CD14-positive monocyte (primary cell): ENCODE results near the gene EDC4. TPM values are rescaled to one million over a fixed set of nuclear protein-coding genes. Genes with fewer than 3 reads are reported as not detected.
"Not testable (repeated sequence)": the region's sequence is repeated elsewhere in the genome, so short reads cannot be mapped to it uniquely, and the experiment has no call there.

ENCODE experiments used
- DNase-seq, 3 donors: peaks; one replicate each; pipeline ENCODE4 v3.0.0-alpha.2; 2011 to 2022
- H2AFZ ChIP-seq: 2 replicates; pipeline ENCODE4 v1.6.0; 2012; ENCODE audit warnings: mild to moderate bottlenecking, low read depth, low read length, inconsistent platforms; ENCODE audit not compliant: insufficient read depth, poor library complexity, severe bottlenecking
- H3K27ac ChIP-seq, 2 donors: 1 replicate in 1 of 2; 2 replicates in 1 of 2; pipeline ENCODE4 v1.5.1; 2012 to 2013; ENCODE audit warnings: low read length in 2 of 2, control low read depth in 1 of 2, inconsistent platforms in 1 of 2, low read depth in 1 of 2, mild to moderate bottlenecking in 1 of 2
- H3K27me3 ChIP-seq, 2 donors: one replicate each; pipeline versions ENCODE4 v1.6.0 to v1.6.1; 2011 to 2013; ENCODE audit warnings: low read length in 2 of 2; ENCODE audit not compliant: control insufficient read depth in 2 of 2, insufficient read depth in 2 of 2
- H3K36me3 ChIP-seq, 2 donors: replicated peaks in 1 of 2; 1 replicate in 1 of 2; 2 replicates in 1 of 2; pipeline versions ENCODE4 v1.5.1 to v1.6.1; 2012 to 2013; ENCODE audit warnings: low read length in 2 of 2, control low read depth in 1 of 2, inconsistent platforms in 1 of 2, mild to moderate bottlenecking in 1 of 2; ENCODE audit not compliant: insufficient read depth in 2 of 2, control insufficient read depth in 1 of 2
- H3K4me1 ChIP-seq, 2 donors: 1 replicate in 1 of 2; 2 replicates in 1 of 2; pipeline versions ENCODE4 v1.5.1 to v1.6.1; 2012 to 2013; ENCODE audit warnings: low read length in 2 of 2, control low read depth in 1 of 2, inconsistent platforms in 1 of 2, mild to moderate bottlenecking in 1 of 2, moderate library complexity in 1 of 2; ENCODE audit not compliant: insufficient read depth in 2 of 2, control insufficient read depth in 1 of 2
- H3K4me2 ChIP-seq: replicated peaks from 2 replicates; pipeline ENCODE3; 2012; ENCODE audit warnings: low read length, moderate library complexity, mild to moderate bottlenecking; ENCODE audit not compliant: poor library complexity, severe bottlenecking; ENCODE audit errors: extremely low read depth
- H3K4me3 ChIP-seq, 3 experiments: fragments of 200-600 bp in 1 of 3; sonication (generic) in 1 of 3; replicated peaks in 1 of 3; 1 replicate in 2 of 3; 2 replicates in 1 of 3; pipeline ENCODE4 v1.5.1; 2011 to 2013; ENCODE audit warnings: low read length in 3 of 3, mild to moderate bottlenecking in 3 of 3, control low read depth in 2 of 3, low read depth in 2 of 3, inconsistent platforms in 1 of 3, moderate library complexity in 1 of 3
- H3K79me2 ChIP-seq: 2 replicates; pipeline ENCODE4 v1.6.0; 2012; ENCODE audit warnings: mild to moderate bottlenecking, control low read depth, inconsistent platforms, low read length, moderate library complexity; ENCODE audit not compliant: insufficient read depth
- H3K9ac ChIP-seq: 2 replicates; pipeline ENCODE4 v1.6.0; 2017; ENCODE audit warnings: low read length, mild to moderate bottlenecking; ENCODE audit not compliant: insufficient read depth, poor library complexity, severe bottlenecking
- H3K9me3 ChIP-seq, 2 donors: replicated peaks in 1 of 2; 1 replicate in 1 of 2; 2 replicates in 1 of 2; pipeline versions ENCODE4 v1.5.1 to v1.6.1; 2012 to 2013; ENCODE audit warnings: low read length in 2 of 2, control low read depth in 1 of 2; ENCODE audit not compliant: control insufficient read depth in 1 of 2, insufficient read depth in 1 of 2
- H4K20me1 ChIP-seq: 2 replicates; pipeline ENCODE4 v1.6.0; 2012; ENCODE audit warnings: mild to moderate bottlenecking, low read length, control low read depth, moderate library complexity; ENCODE audit not compliant: insufficient read depth
- H3K27ac Mint-ChIP-seq, 7 donors: one replicate each; pipeline ENCODE4 v1.8.0; 2020; ENCODE audit warnings: mild to moderate bottlenecking in 7 of 7, mixed read lengths in 7 of 7, moderate library complexity in 6 of 7, inconsistent platforms in 2 of 7
- H3K27me3 Mint-ChIP-seq, 3 donors: one replicate each; pipeline ENCODE4 v1.8.0; 2021 to 2022; ENCODE audit warnings: low read depth in 3 of 3, mild to moderate bottlenecking in 3 of 3, mixed read lengths in 3 of 3, moderate library complexity in 3 of 3, inconsistent platforms in 1 of 3
- H3K36me3 Mint-ChIP-seq, 2 donors: one replicate each; pipeline ENCODE4 v1.8.0; 2020; ENCODE audit warnings: mixed read lengths in 2 of 2, inconsistent platforms in 1 of 2, mild to moderate bottlenecking in 1 of 2
- H3K4me1 Mint-ChIP-seq: one replicate; pipeline ENCODE4 v1.8.0; 2020; ENCODE audit warnings: mild to moderate bottlenecking, mixed read lengths
- H3K4me3 Mint-ChIP-seq, 2 donors: one replicate each; pipeline ENCODE4 v1.8.0; 2020; ENCODE audit warnings: mild to moderate bottlenecking in 2 of 2, mixed read lengths in 2 of 2, moderate library complexity in 1 of 2
- H3K9me3 Mint-ChIP-seq, 7 donors: one replicate each; pipeline ENCODE4 v1.8.0; 2020 to 2022; ENCODE audit warnings: mixed read lengths in 7 of 7, mild to moderate bottlenecking in 6 of 7, moderate library complexity in 6 of 7, inconsistent platforms in 2 of 7
- CTCF ChIP-seq: fragments of 200-600 bp; IDR thresholded peaks from one replicate; pipeline ENCODE4 v1.8.0; 2022; ENCODE audit warnings: antibody characterized with exemption, mild to moderate bottlenecking
- WGBS: methylation state at CpG from one replicate; pipeline ENCODE4 v1.1.5; 2013; ENCODE audit warnings: missing lambda C conversion rate; ENCODE audit not compliant: insufficient coverage; 5-methylcytosine and 5-hydroxymethylcytosine counted together
- intact Hi-C, 2 donors: fragments of 100-400 bp; cut with micrococcal nuclease; formaldehyde crosslinking; loops; one replicate each; pipeline versions ENCODE4 v1.15.0 to v1.15.1; 2023
- polyA plus RNA-seq, 3 donors: library from polyadenylated mRNA; depleted of rRNA in 1 of 3; unstranded in 2 of 3; stranded (reverse) in 1 of 3; fragments of 300-500 nt in 2 of 3; fragments of >200 nt in 1 of 3; fragmentation: Illumina TruSeq in 2 of 3; gene quantifications; 1 replicate in 2 of 3; 2 replicates in 1 of 3; pipeline ENCODE4 v1.2.3, GENCODE V29; 2012 to 2021

EDC4 gene
- polyA plus RNA-seq, 3 donors, result 13.7 to 84.9 (median 18.2) TPM

DNA sequence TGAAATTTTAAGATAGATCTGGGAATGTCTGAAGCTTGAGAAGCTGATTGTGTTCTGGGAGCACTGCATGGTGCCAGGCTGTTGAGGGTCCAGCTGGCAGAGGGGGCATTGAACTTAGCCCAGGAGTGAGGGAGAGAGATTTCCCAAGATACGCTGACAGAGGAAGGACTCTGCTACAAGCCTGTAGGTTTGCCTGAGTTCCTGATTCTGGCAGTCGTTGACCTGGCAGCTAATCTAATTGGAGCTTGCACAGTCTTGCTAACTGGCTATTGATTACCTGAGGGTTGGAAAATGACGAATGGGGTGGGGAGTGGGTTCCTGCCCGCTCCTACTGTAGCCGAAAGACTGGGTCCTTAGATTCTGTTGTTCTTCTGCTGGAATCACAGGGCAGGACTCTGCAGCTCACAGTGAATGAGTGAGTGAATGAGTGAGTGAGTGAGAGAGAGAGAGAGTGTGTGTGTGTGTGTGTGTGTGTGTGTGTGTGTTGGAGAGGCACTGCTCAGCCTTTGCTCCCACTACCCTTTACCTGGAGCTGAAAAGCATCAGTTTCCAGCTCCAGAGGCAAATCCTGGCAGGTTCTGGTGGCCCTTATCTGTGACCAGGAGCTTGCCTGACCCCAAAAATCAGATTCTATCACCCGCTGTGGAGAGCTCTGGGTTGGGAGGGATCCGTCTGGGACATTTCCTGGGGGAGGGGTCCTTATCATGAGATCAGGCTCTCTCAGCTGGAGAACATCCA lies 42.1 kb downstream of the EDC4 start:
- no peaks in the 10 kb centered on the region for H3K27me3 Mint-ChIP-seq
- Histone ChIP-seq H2AFZ (no peak overlapping the region), H3K27ac (no peak overlapping the region), H3K27me3 (no peaks in the 10 kb centered on the region), H3K4me1 (no peaks in the 10 kb centered on the region), H3K9ac (no peak overlapping the region), H3K79me2 (peaks cover 43% of the 10 kb centered on the region), H3K4me2 (no peak overlapping the region), H4K20me1 (peaks cover 80% of the 10 kb centered on the region), H3K4me3 (no peak overlapping the region), H3K9me3 (no peaks in the 10 kb centered on the region), H3K36me3 (peaks cover 51 to 79% of the 10 kb centered on the region in 2 donors)
- intact Hi-C loops, result no loop called here
- no peak overlapping the region for H3K4me3 Mint-ChIP-seq
- peaks cover 65 to 83% of the 10 kb centered on the region in 2 donors for H3K36me3 Mint-ChIP-seq
- TF ChIP-seq CTCF, result no peak
- 94% methylated on average over 5 of the region's 7 CpGs for WGBS
- DNase-seq, result no peak
- H3K27ac Mint-ChIP-seq, result peak overlapping the region in 5 of 7 donors; percentile 10 to 51 (median 21)
- H3K9me3 Mint-ChIP-seq, result no peaks in the 10 kb centered on the region
- peaks cover 6% of the 10 kb centered on the region for H3K4me1 Mint-ChIP-seq

- H3K27me3 Mint-ChIP-seq, H2AFZ ChIP-seq, H3K27me3 ChIP-seq, DNase-seq, H3K9me3 ChIP-seq, H3K4me3 Mint-ChIP-seq, H3K4me3 ChIP-seq, H3K4me2 ChIP-seq, H3K9me3 Mint-ChIP-seq, H3K27ac ChIP-seq, H3K4me1 ChIP-seq, H3K4me1 Mint-ChIP-seq, H3K9ac ChIP-seq, intact Hi-C loops: not testable (repeated sequence)
- Histone ChIP-seq H3K36me3 (peaks cover 49 to 76% of the 10 kb centered on the region in 2 donors), H4K20me1 (peaks cover 80% of the 10 kb centered on the region), H3K79me2 (peaks cover 47% of the 10 kb centered on the region)
- Mint-ChIP-seq H3K36me3 (peaks cover 63 to 80% of the 10 kb centered on the region in 2 donors), H3K27ac (peak overlapping the region in 1 of 7 donors; percentile 2)
- no CpG with 5 or more reads among the region's 2 CpGs for WGBS
Observed at GRCh38 chr16:67915496-67915769, 42.6 kb downstream of the EDC4 start.
